Measurements from ENCODE around the gene MCCC1. TPM values are rescaled to one million over a fixed set of nuclear protein-coding genes. Genes with fewer than 3 reads are reported as not detected.

Gene MCCC1
- total and polyA plus RNA-seq, 2 of the 13 experiments (the other 11 are each of a cell fraction or from before 2014, with no cell fraction given): 11.7 to 30.1 TPM

DNA sequence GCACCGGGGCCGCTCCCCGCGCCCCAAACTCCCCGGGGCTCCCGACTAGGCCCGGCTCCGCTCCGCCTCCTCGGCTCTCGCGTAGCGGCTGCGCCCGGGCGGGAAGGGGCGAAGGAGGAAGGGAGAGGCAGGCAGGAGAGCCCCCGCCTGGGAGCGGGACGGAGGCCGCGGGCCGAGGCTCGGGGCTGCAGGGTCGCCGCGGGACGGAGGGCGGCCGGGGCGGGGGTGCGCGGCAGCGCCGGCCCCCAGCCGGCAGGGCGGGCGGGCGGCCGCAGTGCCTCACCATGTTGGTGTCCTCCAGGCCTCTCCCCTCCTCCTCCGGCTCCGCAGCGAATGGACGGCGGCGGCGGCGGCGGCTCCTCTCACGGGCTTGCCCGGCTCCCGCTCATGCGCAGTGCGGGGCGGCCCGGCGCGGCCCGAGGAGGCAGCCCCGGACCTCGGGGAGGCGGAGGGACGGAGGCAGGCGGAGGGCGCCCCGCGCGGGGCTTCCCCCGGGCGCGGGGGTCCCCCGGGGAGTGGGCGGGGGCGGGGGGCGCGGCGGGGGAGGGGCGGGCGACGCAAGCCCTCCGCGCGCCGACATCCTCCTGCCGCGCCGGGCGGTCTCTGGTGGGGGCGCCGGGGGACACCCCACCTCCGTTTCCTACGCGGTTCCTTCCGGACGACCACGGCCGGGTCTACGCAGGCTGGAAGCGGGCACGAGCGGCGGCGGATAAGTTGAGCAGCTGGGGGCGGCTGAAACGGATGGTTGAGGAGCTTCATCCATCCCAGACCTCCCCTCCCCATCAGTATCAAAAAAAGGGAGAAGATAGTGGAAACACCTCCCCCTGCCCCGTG lies 118.9 kb downstream of the MCCC1 start, which contains the start of gene DCUN1D1 (continued):
- TF ChIP-seq ZFX (CRISPR knock-in tag; IDR thresholded peaks at IDR 0.05; ENCODE audit: low read depth) (peak; percentile 75), HHEX (CRISPR knock-in tag; IDR thresholded peaks at IDR 0.05) (no peak), HOXA5 (CRISPR knock-in tag; IDR thresholded peaks at IDR 0.05) (0 out of 2 replicates have a peak, but pooled peaks have one; percentile 42), HCFC1 (IDR thresholded peaks at IDR 0.05; ENCODE audit: low read depth, low read length) (no peak), KAT7 (CRISPR knock-in tag; IDR thresholded peaks at IDR 0.05; ENCODE audit: borderline replicate concordance) (peak; percentile 45; the same call in 1 of the 2 replicates), POLR2AphosphoS5 (IDR thresholded peaks at IDR 0.05; ENCODE audit: low read depth, low read length) (peak; percentile 51; the same call in 1 of the 2 replicates), GABPB1 (CRISPR knock-in tag; IDR thresholded peaks at IDR 0.05) (0 out of 2 replicates have a peak, but pooled peaks have one; percentile 18), HOXA9 (CRISPR knock-in tag; IDR thresholded peaks at IDR 0.05; ENCODE audit: borderline replicate concordance) (0 out of 2 replicates have a peak, but pooled peaks have one; percentile 25), ZNF674 (CRISPR knock-in tag; IDR thresholded peaks at IDR 0.05; ENCODE audit: low read depth) (no peak), GABPA (IDR thresholded peaks at IDR 0.05; ENCODE audit: low read depth, low read length) (0 out of 2 replicates have a peak, but pooled peaks have one; percentile 17), GABPA (CRISPR knock-in tag; IDR thresholded peaks at IDR 0.05; ENCODE audit: low read depth) (no peak), TOPORS (CRISPR knock-in tag; IDR thresholded peaks at IDR 0.05) (no peak), ZNF83 (CRISPR knock-in tag; IDR thresholded peaks at IDR 0.05; ENCODE audit: borderline replicate concordance) (no peak), CREM (IDR thresholded peaks at IDR 0.05) (no peak), CREM (CRISPR knock-in tag; IDR thresholded peaks at IDR 0.05) (no peak)
- TF ChIP-seq, protein P1, sequence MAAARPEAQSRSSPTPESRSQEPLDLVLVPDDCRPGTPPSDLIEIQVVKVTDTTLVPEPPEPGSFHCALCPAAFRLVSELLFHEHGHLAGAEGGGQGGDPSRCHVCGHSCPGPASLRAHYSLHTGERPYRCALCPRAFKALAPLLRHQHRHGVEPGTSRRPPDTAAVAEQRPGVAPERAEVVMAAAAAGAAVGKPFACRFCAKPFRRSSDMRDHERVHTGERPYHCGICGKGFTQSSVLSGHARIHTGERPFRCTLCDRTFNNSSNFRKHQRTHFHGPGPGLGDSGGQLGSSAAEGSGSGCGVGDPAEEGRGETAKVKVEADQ (CRISPR knock-in tag; IDR thresholded peaks at IDR 0.05; ENCODE audit: borderline replicate concordance): 0 out of 2 replicates have a peak, but pooled peaks have one; percentile 55
- TF ChIP-seq, protein P2, sequence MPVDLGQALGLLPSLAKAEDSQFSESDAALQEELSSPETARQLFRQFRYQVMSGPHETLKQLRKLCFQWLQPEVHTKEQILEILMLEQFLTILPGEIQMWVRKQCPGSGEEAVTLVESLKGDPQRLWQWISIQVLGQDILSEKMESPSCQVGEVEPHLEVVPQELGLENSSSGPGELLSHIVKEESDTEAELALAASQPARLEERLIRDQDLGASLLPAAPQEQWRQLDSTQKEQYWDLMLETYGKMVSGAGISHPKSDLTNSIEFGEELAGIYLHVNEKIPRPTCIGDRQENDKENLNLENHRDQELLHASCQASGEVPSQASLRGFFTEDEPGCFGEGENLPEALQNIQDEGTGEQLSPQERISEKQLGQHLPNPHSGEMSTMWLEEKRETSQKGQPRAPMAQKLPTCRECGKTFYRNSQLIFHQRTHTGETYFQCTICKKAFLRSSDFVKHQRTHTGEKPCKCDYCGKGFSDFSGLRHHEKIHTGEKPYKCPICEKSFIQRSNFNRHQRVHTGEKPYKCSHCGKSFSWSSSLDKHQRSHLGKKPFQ (CRISPR knock-in tag; IDR thresholded peaks at IDR 0.05; ENCODE audit: insufficient replicate concordance): no peak
- TF ChIP-seq, protein P3, sequence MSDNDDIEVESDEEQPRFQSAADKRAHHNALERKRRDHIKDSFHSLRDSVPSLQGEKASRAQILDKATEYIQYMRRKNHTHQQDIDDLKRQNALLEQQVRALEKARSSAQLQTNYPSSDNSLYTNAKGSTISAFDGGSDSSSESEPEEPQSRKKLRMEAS (IDR thresholded peaks at IDR 0.05): 0 out of 2 replicates have a peak, but pooled peaks have one; percentile 13
- TF ChIP-seq, protein P4, sequence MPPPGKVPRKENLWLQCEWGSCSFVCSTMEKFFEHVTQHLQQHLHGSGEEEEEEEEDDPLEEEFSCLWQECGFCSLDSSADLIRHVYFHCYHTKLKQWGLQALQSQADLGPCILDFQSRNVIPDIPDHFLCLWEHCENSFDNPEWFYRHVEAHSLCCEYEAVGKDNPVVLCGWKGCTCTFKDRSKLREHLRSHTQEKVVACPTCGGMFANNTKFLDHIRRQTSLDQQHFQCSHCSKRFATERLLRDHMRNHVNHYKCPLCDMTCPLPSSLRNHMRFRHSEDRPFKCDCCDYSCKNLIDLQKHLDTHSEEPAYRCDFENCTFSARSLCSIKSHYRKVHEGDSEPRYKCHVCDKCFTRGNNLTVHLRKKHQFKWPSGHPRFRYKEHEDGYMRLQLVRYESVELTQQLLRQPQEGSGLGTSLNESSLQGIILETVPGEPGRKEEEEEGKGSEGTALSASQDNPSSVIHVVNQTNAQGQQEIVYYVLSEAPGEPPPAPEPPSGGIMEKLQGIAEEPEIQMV (CRISPR knock-in tag; IDR thresholded peaks at IDR 0.05; ENCODE audit: low read depth): 0 out of 2 replicates have a peak, but pooled peaks have one; percentile 25
- TF ChIP-seq, protein P5, sequence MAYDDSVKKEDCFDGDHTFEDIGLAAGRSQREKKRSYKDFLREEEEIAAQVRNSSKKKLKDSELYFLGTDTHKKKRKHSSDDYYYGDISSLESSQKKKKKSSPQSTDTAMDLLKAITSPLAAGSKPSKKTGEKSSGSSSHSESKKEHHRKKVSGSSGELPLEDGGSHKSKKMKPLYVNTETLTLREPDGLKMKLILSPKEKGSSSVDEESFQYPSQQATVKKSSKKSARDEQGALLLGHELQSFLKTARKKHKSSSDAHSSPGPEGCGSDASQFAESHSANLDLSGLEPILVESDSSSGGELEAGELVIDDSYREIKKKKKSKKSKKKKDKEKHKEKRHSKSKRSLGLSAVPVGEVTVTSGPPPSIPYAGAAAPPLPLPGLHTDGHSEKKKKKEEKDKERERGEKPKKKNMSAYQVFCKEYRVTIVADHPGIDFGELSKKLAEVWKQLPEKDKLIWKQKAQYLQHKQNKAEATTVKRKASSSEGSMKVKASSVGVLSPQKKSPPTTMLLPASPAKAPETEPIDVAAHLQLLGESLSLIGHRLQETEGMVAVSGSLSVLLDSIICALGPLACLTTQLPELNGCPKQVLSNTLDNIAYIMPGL (CRISPR knock-in tag; IDR thresholded peaks at IDR 0.05; ENCODE audit: borderline replicate concordance in 1 of 2, low read depth in 1 of 2): peak in 1 of 2 experiments; percentile 63; a peak in 2 of 4 replicates
- TF ChIP-seq, protein P6, sequence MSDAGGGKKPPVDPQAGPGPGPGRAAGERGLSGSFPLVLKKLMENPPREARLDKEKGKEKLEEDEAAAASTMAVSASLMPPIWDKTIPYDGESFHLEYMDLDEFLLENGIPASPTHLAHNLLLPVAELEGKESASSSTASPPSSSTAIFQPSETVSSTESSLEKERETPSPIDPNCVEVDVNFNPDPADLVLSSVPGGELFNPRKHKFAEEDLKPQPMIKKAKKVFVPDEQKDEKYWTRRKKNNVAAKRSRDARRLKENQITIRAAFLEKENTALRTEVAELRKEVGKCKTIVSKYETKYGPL (CRISPR knock-in tag; IDR thresholded peaks at IDR 0.05): no peak

All from HepG2 (cell line).